Measurements from ENCODE around the gene TTI1. TPM values are rescaled to one million over a fixed set of nuclear protein-coding genes. Genes with fewer than 3 reads are reported as not detected.

The TTI1 gene
- total and polyA plus RNA-seq, 9 of the 15 experiments (the other 6 are each of a cell fraction or from before 2014, with no cell fraction given): 9.8 to 55.1 (median 39.4) TPM

GRCh38 chr20:37973059-37973910 is 60.0 kb downstream of the TTI1 start (continued):
- TF ChIP-seq UBTF (IDR thresholded peaks at IDR 0.05; ENCODE audit: borderline replicate concordance in 1 of 2, low read depth in 2 of 2, low read length in 2 of 2) (peak in 1 of 2 experiments; percentile 58; a peak in 1 of 4 replicates), PKNOX1 (IDR thresholded peaks at IDR 0.05) (peak; percentile 83), NKRF (IDR thresholded peaks at IDR 0.05; ENCODE audit: borderline replicate concordance) (no peak), KLF13 (tag; IDR thresholded peaks at IDR 0.05; ENCODE audit: borderline replicate concordance, low read depth) (no peak), STAT6 (CRISPR knock-in tag; IDR thresholded peaks at IDR 0.05) (no peak), ZNF316 (IDR thresholded peaks at IDR 0.05) (peak; percentile 42; the same call in 1 of the 2 replicates), MCM5 (IDR thresholded peaks at IDR 0.05; ENCODE audit: low read depth) (no peak), STAT5A (IDR thresholded peaks at IDR 0.05; ENCODE audit: borderline replicate concordance, low read length) (0 out of 2 replicates have a peak, but pooled peaks have one; percentile 19), ID3 (CRISPR knock-in tag; IDR thresholded peaks at IDR 0.05) (no peak), ID3 (tag; IDR thresholded peaks at IDR 0.05) (no peak), BCOR (IDR thresholded peaks at IDR 0.05) (0 out of 2 replicates have a peak, but pooled peaks have one; percentile 23), ZNF444 (CRISPR knock-in tag; IDR thresholded peaks at IDR 0.05) (no peak), MNT (conservative IDR thresholded peaks at IDR 0.05) (peak; percentile 59 to 80; a peak in 3 of 4 replicates)
